Peyer's patch (tissue), 4 donors: ENCODE results near the gene AQP6.

ENCODE experiments used
- POLR2A ChIP-seq, 2 donors: fragments of 450-650 bp; IDR thresholded peaks; one replicate each; pipeline ENCODE4 v1.5.1; 2017; ENCODE audit warnings: antibody characterized with exemption in 2 of 2, mild to moderate bottlenecking in 2 of 2, moderate library complexity in 2 of 2
- TF ChIP-seq, protein P1 (sequence below), 6 experiments: fragments of 450-650 bp in 4 of 6; fragments of 200-600 bp in 2 of 6; sonication (generic) in 1 of 6; IDR thresholded peaks; one replicate each; pipeline ENCODE4 v1.5.1; 2017 to 2019; ENCODE audit warnings: antibody characterized with exemption in 6 of 6, mild to moderate bottlenecking in 3 of 6, moderate library complexity in 1 of 6

DNA sequence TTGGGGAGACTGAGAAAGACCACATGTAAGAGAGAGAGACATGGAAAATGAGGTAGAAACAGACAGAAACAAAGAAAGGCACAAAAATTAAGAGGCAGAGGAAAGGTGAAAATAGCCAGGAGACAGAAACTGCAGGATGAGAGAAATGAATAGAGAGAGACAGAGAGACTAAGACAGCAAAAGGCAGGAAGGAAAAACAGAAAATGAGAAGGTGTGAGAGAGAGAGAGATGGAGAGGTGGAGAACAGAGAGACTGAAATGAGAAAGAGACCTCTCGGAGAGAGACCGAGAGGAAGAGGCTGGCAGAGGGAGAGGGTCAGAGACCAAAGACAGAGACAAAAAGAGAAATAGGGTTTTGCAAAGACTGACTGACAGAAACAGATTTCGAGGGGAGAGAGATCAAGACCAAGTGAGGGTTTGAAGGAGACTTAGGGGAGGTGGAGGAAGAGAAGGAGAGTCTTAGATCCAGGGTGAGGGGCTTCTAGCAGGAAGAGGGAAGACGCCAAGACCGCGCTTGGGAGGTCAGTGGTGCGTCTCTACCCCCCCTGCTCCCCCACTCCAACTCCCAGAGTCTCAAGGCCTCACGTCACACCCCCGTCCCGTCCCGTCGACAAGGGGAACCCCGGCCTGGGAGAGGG, 12.2 kb upstream of the AQP6 start:
- TF ChIP-seq, protein P1, sequence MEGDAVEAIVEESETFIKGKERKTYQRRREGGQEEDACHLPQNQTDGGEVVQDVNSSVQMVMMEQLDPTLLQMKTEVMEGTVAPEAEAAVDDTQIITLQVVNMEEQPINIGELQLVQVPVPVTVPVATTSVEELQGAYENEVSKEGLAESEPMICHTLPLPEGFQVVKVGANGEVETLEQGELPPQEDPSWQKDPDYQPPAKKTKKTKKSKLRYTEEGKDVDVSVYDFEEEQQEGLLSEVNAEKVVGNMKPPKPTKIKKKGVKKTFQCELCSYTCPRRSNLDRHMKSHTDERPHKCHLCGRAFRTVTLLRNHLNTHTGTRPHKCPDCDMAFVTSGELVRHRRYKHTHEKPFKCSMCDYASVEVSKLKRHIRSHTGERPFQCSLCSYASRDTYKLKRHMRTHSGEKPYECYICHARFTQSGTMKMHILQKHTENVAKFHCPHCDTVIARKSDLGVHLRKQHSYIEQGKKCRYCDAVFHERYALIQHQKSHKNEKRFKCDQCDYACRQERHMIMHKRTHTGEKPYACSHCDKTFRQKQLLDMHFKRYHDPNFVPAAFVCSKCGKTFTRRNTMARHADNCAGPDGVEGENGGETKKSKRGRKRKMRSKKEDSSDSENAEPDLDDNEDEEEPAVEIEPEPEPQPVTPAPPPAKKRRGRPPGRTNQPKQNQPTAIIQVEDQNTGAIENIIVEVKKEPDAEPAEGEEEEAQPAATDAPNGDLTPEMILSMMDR (IDR thresholded peaks at IDR 0.05), result no peak
- TF ChIP-seq POLR2A (IDR thresholded peaks at IDR 0.05), result no peak
